NCI-H2196 (cell line): ENCODE data around the gene MEGF11.

ENCODE experiments used
- DNase-seq: peaks from one replicate; lab custom pipeline; 2025; ENCODE audit not compliant: unreplicated experiment; lab: John Stamatoyannopoulos, UW

MEGF11 gene

DNA sequence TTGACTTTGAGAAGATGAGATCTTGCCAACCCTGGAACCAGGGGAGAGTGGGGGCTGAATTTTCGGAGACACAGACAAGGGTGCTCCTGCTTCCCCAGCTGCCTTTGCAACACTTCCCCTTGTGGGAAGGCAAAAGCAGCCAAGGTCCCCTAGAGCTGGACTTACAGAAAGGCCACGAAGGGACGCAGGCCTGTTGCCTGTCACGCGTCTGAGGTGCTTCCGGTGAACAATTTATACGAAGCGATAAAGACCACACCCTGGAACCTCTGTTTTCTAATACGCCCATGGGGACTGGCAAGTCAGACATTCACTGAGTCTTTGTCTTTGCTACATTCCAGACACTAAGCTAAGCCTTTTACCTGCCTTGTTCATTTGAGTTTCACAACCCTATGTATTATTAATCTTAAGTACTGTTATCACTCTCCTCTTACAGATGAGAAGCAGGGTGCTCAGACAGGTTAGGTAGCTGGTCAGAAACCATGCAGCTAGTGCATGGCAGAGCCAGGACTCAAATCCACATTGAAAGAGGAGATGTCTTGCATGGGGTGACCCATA lies 13.2 kb downstream of the MEGF11 start:
- no peak for DNase-seq

GRCh38 chr15:66239514-66239913 lies 14.0 kb downstream of the MEGF11 start:
- no peak for DNase-seq

DNA sequence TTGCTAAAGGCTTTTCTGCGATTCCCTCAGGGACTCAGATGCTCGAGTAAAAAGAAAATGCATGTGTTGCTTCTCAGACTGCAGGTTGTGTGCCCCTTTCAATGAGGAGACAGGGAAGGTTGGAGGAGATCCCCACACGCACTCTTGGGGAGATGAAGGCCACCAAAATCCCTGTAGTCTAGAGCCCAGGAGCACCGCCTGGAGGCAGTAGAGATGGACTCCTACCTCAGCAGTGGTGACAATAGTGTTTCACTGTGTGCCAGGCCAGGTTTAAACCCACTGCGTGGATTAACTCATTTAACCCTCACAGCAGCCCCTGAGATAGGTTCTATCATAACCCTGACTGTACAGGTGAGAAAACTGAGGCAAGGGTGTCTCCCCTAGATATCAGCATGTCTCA lies 15.2 kb downstream of the MEGF11 start:
- DNase-seq, result no peak

DNA sequence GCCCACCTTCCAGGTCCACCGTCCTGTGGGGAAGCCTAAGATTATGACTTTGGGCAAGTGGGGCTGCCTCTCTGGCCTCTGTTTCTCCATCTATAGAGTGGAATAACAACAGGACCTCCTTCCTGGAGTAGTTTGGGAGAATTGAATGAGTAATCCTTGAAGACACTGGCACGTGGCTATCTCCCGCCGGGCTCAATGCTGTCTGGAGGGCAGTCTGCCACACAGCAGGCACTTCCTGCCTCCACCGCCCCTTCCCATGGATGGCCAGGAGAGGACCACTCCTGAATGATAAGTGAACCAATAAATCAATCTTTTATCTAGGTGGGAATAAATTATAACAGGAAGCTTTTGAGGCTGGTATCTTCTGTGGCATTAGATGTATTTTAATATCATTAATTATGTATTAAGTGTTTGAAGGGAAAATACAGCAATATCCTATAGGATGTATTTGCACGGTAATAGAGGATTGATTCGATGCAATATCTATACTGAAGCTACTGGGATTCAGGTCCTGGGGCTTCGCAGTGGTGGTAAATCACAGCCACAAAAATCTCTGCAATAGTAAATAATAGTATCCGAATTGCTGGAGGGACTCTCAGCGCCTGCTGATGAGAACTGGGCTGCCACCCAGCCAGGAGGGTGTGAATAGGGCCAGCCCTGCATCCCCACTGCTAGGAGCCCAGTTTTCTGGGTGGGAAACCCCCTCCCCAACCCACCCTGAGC lies 15.9 kb downstream of the MEGF11 start:
- no peak for DNase-seq

DNA sequence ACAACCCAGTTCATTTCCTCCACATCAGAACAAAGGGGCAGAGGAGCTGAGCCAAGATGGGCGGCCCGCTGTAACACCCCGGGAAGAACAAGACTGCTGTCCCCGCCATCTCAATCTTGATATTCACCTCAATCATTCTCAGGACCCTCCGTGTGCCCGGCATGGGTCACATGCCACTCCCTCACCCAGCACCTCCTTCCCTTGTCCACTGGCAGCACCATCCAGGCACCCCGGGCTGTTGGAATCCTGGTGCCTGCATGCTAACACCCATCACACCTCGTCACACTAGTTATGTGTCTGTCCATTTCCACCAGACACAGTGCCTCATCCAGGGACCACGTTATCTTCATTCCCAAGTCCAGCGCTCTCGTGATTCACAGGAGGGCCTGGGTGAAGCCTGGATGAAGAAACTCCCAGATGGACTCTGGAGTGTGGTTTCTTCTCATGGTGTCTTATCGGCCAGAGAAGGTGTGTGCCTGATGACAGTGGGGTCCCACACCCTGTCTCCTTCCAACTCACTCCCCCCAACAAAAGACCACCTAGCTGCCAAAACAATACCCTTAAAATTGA lies 16.7 kb downstream of the MEGF11 start:
- DNase-seq, result no peak

GRCh38 chr15:66235866-66236265 lies 17.7 kb downstream of the MEGF11 start:
- DNase-seq, result no peak

GRCh38 chr15:66234798-66235197 lies 18.8 kb downstream of the MEGF11 start:
- no peak for DNase-seq

DNA sequence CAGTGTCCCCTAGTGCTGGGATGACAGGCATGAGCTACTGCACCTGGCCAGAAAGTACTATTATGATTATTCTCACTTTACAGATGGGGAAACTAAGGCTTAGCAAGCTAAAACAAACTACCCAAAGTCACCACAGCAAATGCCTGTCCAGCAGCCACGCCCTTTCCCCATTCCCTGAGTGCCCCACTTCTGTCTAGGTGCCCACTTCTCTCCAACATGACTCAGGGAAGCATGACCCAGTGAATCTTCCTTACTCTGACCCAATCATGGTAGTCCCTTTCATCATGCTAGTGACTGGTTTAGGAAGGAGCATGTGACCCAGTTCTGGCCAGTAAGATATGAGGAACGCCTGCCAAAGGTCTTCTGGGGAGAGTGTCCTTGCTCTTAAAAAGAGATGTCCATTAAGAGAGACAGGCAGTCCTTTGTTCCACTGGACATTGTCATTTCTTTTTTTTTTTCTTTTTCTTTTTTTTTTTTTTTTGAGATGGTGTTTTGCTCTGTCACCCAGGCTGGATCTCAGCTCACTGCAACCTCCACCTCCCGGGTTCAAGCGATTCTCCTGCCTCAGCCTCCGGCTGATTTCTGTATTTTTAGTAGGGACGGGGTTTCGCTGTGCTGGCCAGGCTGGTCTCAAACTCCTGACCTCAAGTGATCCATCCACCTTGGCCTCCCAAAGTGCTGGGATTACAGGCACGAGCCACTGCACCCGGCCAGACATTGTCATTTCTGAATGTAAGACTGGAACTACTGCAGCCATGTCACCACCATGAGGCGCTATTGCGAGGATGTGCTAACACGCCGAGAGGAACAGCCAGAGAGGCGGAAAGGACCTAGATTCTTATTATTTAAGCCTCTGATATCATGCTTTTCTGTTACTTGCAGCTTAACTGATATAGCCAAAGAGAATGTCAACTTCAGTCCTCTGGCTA lies 19.8 kb downstream of the MEGF11 start:
- no peak for DNase-seq

GRCh38 chr15:66232267-66232625 lies 21.3 kb downstream of the MEGF11 start:
- DNase-seq, result no peak

- no peak for DNase-seq
Measured at GRCh38 chr15:66231394-66232266, 21.9 kb downstream of the MEGF11 start.

DNA sequence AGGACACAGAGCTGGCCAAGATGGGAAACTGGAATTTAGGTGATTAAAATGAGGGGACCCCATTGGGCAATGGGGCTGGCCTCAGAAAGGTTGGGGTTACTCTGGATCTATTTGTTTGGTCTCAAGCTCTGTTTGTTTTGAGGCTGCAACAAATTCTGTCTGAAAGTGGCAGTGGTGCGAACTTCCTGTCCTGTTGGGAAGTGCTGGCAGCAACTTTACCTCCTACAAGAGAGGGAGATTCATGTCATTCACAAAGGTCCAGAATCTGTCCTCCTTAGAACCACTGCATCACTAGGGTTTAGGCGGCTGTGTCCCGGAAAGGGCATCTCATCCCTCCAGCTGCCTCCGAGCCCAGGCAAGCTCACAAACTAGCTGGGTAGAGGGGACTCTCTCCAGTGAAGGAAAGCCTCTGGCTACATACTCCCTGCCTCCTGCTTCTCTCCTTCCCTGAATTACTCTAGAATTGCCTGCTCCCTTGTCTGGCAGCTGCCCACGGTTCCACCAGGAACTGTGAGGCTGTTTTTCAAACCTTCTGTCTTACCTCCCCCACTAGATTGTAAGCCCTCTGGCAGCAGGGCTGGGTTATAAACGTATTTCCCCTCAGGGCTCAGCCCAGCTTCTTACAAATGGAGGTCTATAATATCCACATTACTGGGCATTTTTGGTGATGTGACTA lies 23.6 kb downstream of the MEGF11 start:
- no peak for DNase-seq

DNA sequence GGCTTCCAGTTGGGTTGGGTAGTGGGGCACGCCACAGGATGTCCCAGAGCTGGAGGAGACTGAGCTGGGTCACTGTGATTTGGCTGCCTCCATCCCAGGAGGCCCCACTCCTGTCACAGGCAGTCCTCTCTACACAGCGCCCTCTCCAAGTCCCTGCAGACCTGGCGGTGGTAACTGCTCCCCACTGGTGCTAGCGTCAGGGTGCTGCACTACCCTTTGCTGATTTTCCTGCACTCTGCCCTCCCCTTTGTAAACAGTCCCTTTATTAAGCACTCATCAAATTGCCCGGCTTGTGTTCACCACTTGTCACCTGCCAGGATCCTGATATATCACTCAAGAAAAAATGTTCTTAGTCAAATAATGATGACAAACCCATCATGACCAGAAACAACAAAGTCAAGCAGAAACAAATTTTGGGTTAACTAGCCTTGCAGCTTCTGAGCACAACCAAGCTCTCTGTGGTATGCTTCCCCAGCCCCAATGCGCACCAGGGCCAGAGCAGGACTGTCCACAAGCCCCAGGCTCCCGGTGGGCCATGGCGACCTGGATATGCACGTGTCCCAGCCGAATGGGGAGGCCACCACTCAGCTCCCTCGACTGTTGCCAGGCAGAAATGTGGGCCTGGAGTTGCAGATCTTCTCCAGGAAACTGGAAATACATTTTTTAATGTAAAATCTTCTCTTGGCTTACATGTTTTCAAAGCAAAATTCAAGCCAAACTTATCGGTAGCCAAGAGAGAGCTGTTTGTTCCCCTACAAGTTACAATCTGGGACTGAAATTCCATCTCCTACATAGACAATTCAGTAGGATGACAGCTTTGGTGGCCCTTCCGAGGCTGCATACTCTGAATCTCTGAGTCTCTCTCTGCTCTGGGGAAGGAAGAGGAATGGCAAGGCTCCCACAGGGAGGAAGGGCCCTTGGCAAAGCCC lies 24.5 kb downstream of the MEGF11 start:
- DNase-seq, result no peak

- no peak for DNase-seq
Measured at GRCh38 chr15:66226736-66227135, 26.8 kb downstream of the MEGF11 start.

- no peak for DNase-seq
Measured at GRCh38 chr15:66225656-66226274, 27.8 kb downstream of the MEGF11 start.

GRCh38 chr15:66224946-66225345 lies 28.6 kb downstream of the MEGF11 start:
- DNase-seq, result peak; percentile 66

DNA sequence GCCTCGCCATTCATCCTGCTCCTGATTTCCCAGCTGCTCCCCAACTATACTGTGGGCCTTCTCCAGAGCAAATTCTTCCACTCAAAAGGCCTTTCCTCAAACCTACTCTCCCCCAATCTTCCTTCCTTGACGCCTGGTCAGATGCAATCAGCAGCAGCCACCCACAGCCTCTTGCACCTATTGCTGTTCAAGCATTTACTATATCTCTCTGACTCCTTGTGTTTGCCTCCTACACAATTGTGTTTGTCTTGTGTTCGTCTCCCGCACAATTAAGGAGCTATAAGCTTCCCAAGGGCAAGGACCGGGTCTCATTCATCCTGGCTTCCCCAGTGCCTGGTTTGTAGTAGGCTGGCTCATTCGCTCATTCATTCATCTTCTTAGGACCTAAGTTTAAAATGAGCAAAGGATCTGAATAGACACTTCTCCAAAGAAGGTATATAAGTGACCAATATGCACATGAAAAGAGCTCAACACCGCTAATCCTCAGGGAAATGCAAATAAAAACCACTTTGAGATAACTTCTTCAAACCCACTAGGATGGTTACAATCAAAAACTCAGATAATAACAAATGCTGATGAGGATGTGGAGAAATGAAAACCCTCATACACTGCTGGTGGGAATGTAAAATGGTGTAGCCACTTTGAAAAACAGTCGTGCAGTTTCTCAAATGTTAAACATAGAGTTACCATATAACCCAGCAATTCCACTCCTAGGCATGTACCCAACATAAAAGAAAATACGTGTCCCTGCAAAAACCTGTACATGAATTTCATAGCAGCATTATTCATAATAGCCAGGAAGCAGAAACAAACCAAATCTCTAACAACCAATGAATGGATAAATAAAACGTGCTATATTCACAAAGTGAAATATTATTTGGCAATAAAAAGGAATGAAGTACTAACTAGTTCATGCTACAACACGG lies 31.0 kb downstream of the MEGF11 start:
- no peak for DNase-seq

DNA sequence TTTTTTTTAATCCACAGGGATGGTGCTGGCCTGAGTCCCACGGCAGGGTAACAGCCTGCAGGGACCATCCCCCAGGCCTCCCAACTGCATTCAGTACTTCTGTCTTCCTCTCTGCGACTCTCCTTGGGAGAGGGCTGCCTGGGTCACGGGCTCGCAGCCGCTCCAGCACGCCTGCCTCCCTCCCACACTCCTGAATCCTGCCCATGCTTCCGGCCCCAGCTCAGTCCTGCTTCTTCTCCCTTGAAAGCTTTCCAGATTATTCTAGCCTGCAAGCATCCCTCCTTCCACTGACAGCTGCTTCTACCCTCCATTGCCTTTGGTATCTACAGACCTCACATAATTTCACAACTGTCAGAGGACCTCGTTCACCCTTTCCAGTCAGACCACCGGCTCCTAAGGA lies 32.4 kb downstream of the MEGF11 start:
- DNase-seq, result no peak

- no peak for DNase-seq
Measured at GRCh38 chr15:66220601-66221000, 32.9 kb downstream of the MEGF11 start.
